BE2C (cell line): ENCODE data around the gene EXOC6B.

Experiments
- DNase-seq: peaks from one replicate; pipeline ENCODE4 v3.0.0-alpha.2; 2020
- H3K27me3 ChIP-seq: fragments of 250-450 bp; sonication (Bioruptor Pico); 2 replicates; pipeline ENCODE4 v1.5.1; 2020; ENCODE audit warnings: mild to moderate bottlenecking
- H3K36me3 ChIP-seq: fragments of 250-450 bp; sonication (Bioruptor Pico); 2 replicates; pipeline ENCODE4 v1.5.1; 2020; ENCODE audit warnings: mild to moderate bottlenecking
- H3K4me1 ChIP-seq: fragments of 250-450 bp; sonication (Bioruptor Pico); 2 replicates; pipeline ENCODE4 v1.5.1; 2020
- H3K4me3 ChIP-seq: 2 replicates; pipeline ENCODE4 v1.5.1; 2011; ENCODE audit warnings: low read depth, low read length
- H3K9me3 ChIP-seq: fragments of 250-450 bp; sonication (Bioruptor Pico); 2 replicates; pipeline ENCODE4 v1.5.1; 2020
- CTCF ChIP-seq: IDR thresholded peaks from 2 replicates; pipeline ENCODE4 v1.5.1; 2012; ENCODE audit warnings: mild to moderate bottlenecking, low read depth, low read length

Gene EXOC6B

GRCh38 chr2:72159211-72159993, 666.4 kb downstream of the EXOC6B start:
- Histone ChIP-seq H3K4me3 (no peak overlapping the region), H3K27me3 (no peaks in the 10 kb centered on the region), H3K36me3 (no peaks in the 10 kb centered on the region), H3K4me1 (no peaks in the 10 kb centered on the region), H3K9me3 (no peaks in the 10 kb centered on the region)
- DNase-seq = no peak
- TF ChIP-seq CTCF = no peak

- no peaks in the 10 kb centered on the region for H3K36me3 ChIP-seq
- no peaks in the 10 kb centered on the region for H3K27me3 ChIP-seq
- H3K9me3 ChIP-seq = no peaks in the 10 kb centered on the region
- H3K4me3 ChIP-seq = no peak overlapping the region
- DNase-seq = no peak
- no peaks in the 10 kb centered on the region for H3K4me1 ChIP-seq
- no peak for TF ChIP-seq CTCF
Observed at GRCh38 chr2:72157871-72158771, 667.7 kb downstream of the EXOC6B start.

GRCh38 chr2:72156872-72157271, 669.0 kb downstream of the EXOC6B start:
- no peak overlapping the region for H3K4me3 ChIP-seq
- TF ChIP-seq CTCF = no peak
- no peaks in the 10 kb centered on the region for H3K9me3 ChIP-seq
- no peak for DNase-seq
- H3K4me1 ChIP-seq = no peaks in the 10 kb centered on the region
- no peaks in the 10 kb centered on the region for H3K36me3 ChIP-seq
- no peaks in the 10 kb centered on the region for H3K27me3 ChIP-seq

GRCh38 chr2:72155737-72156136, 670.1 kb downstream of the EXOC6B start:
- H3K4me1 ChIP-seq = no peaks in the 10 kb centered on the region
- H3K9me3 ChIP-seq = no peaks in the 10 kb centered on the region
- DNase-seq = no peak
- no peak overlapping the region for H3K4me3 ChIP-seq
- H3K27me3 ChIP-seq = no peaks in the 10 kb centered on the region
- H3K36me3 ChIP-seq = no peaks in the 10 kb centered on the region
- TF ChIP-seq CTCF = no peak

- Histone ChIP-seq H3K9me3 (no peaks in the 10 kb centered on the region), H3K36me3 (no peaks in the 10 kb centered on the region), H3K27me3 (peaks cover 5% of the 10 kb centered on the region), H3K4me1 (no peaks in the 10 kb centered on the region), H3K4me3 (no peak overlapping the region)
- no peak for DNase-seq
- TF ChIP-seq CTCF = no peak
Observed at GRCh38 chr2:72155151-72155550, 670.7 kb downstream of the EXOC6B start.
